ENCODE results near the gene CDC26. TPM values are rescaled to one million over a fixed set of nuclear protein-coding genes. Genes with fewer than 3 reads are reported as not detected.

CDC26 gene
- total RNA-seq, 4 donors from 2014 or later = 41.5 to 77.2 (median 48.5) TPM

- TF ChIP-seq POLR2AphosphoS5 (IDR thresholded peaks at IDR 0.05) = no peak
- TF ChIP-seq EP300 (IDR thresholded peaks at IDR 0.05) = no peak
- no peak for TF ChIP-seq CTCF (IDR thresholded peaks at IDR 0.05)
- no peak for TF ChIP-seq POLR2A (IDR thresholded peaks at IDR 0.05; ENCODE audit: low read depth)
- H3K9me3 ChIP-seq = no peaks in the 10 kb centered on the region
- no peak overlapping the region for H3K27ac ChIP-seq (replicated peaks in 1 of 4)
- intact Hi-C loops (cut with DNase I) = no loop called here
- no peak overlapping the region for H3K4me3 ChIP-seq
- H3K4me1 ChIP-seq = peaks cover 0 to 1% (median 0%) of the 10 kb centered on the region in 4 donors
- H3K27me3 ChIP-seq = no peaks in the 10 kb centered on the region
- WGBS = 94% methylated on average over 2 of the region's 2 CpGs
- DNase-seq (ENCODE audit: extremely low spot score) = no peak
- H3K36me3 ChIP-seq = no peaks in the 10 kb centered on the region
Measured at GRCh38 chr9:113244556-113244955, 30.8 kb downstream of the CDC26 start.

- DNase-seq (ENCODE audit: extremely low spot score) = no peak
- Histone ChIP-seq H3K27ac (replicated peaks in 1 of 4) (no peak overlapping the region), H3K9me3 (no peaks in the 10 kb centered on the region), H3K4me3 (no peak overlapping the region), H3K27me3 (no peaks in the 10 kb centered on the region), H3K36me3 (no peaks in the 10 kb centered on the region), H3K4me1 (peaks cover 0 to 16% (median 0%) of the 10 kb centered on the region in 4 donors)
- TF ChIP-seq EP300 (IDR thresholded peaks at IDR 0.05) = no peak
- TF ChIP-seq CTCF (IDR thresholded peaks at IDR 0.05) = no peak
- no peak for TF ChIP-seq POLR2A (IDR thresholded peaks at IDR 0.05; ENCODE audit: low read depth)
- TF ChIP-seq POLR2AphosphoS5 (IDR thresholded peaks at IDR 0.05) = no peak
- 98% methylated on average over 2 of the region's 2 CpGs for WGBS
- intact Hi-C loops (cut with DNase I) = no loop called here
Measured at GRCh38 chr9:113241161-113241560, 34.2 kb downstream of the CDC26 start.

- TF ChIP-seq CTCF (IDR thresholded peaks at IDR 0.05) = no peak
- no peak for TF ChIP-seq EP300 (IDR thresholded peaks at IDR 0.05)
- TF ChIP-seq POLR2A (IDR thresholded peaks at IDR 0.05; ENCODE audit: low read depth) = no peak
- no peak for TF ChIP-seq POLR2AphosphoS5 (IDR thresholded peaks at IDR 0.05)
- intact Hi-C loops (cut with DNase I) = no loop called here
- no peaks in the 10 kb centered on the region for H3K27me3 ChIP-seq
- H3K27ac ChIP-seq (replicated peaks in 1 of 4) = no peak overlapping the region
- H3K9me3 ChIP-seq = no peaks in the 10 kb centered on the region
- no peak overlapping the region for H3K4me3 ChIP-seq
- WGBS = 72% methylated on average over 4 of the region's 4 CpGs
- peaks cover 0 to 16% (median 1%) of the 10 kb centered on the region in 4 donors for H3K4me1 ChIP-seq
- no peaks in the 10 kb centered on the region for H3K36me3 ChIP-seq
- DNase-seq (ENCODE audit: extremely low spot score) = no peak
Measured at GRCh38 chr9:113238859-113239232, 36.5 kb downstream of the CDC26 start.

DNA sequence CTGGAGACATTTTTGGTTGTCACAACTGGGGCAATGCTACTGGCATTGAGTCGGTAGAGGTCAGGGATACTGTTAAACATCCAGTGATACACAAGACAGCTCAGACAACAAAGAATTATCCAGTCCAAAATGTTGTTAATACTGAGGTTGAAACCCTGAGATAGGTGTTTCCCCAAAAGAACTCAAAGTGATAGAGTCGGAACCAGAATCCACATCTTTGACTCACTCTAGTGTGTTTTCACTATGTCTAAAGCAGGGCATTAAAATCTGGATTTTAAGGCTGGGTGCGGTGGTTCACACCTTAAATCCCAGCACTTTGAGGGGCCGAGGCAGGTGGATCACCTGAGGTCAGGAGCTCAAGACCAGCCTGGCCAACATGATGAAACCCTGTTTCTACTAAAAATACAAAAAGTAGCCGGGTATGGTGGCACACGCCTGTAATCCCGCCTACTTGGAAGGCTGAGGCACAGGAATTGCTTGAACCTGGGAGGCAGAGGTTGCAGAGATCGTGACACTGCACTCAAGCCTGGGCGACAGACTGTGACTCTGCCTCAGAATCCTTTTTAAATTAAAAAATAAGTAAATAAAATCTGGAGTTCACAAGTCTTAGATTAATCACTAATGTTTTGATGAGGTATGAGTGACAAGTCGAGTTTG is 37.0 kb downstream of the CDC26 start:
- 89% methylated on average over 10 of the region's 10 CpGs for WGBS
- no peaks in the 10 kb centered on the region for H3K36me3 ChIP-seq

More for the DNA sequence above, 37.0 kb downstream of the CDC26 start:
- Histone ChIP-seq H3K9me3 (no peaks in the 10 kb centered on the region), H3K4me1 (peaks cover 0 to 16% (median 4%) of the 10 kb centered on the region in 4 donors), H3K4me3 (no peak overlapping the region), H3K27me3 (no peaks in the 10 kb centered on the region), H3K27ac (replicated peaks in 1 of 4) (no peak overlapping the region)
- intact Hi-C loops (cut with DNase I) = no loop called here
- TF ChIP-seq POLR2A (IDR thresholded peaks at IDR 0.05; ENCODE audit: low read depth) (no peak), CTCF (IDR thresholded peaks at IDR 0.05) (no peak), POLR2AphosphoS5 (IDR thresholded peaks at IDR 0.05) (no peak), EP300 (IDR thresholded peaks at IDR 0.05) (no peak)
- DNase-seq (ENCODE audit: extremely low spot score) = no peak
